ENCODE measurements around the gene ACTL6A. TPM values are rescaled to one million over a fixed set of nuclear protein-coding genes. Genes with fewer than 3 reads are reported as not detected.

ACTL6A gene
- total RNA-seq, 2 experiments from 2014 or later: 19.0 to 19.3 TPM

DNA sequence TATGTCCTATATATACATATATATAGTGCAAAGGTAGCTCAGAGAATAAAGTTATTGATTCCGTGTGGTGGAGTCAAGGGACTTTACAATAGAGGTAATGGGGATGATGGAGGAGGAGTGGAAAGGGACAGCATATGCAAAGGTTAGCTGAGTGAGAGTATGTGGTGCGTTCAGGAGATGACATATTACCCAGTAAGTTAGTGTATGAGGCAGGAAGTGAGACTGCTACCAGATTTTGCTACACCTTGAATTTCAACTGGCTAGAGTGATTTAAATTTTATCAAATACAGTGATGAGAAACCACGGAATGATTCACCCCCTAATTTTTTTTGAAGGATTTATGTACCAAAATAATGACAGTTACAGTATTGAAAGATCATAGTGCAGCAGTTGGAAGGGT lies 2.8 kb downstream of the ACTL6A start:
- Histone ChIP-seq H3K27ac (ENCODE audit: low read depth in 1 of 2, low read length in 2 of 2) (no peak overlapping the region), H3K4me3 (ENCODE audit: low read length) (no peak overlapping the region), H3K27me3 (ENCODE audit: control insufficient read depth in 1 of 2, insufficient read depth in 2 of 2, low read length in 2 of 2) (no peaks in the 10 kb centered on the region), H3K36me3 (ENCODE audit: insufficient read depth, low read length) (peaks cover 11% of the 10 kb centered on the region), H3K9me3 (ENCODE audit: control insufficient read depth in 1 of 2, insufficient read depth in 1 of 2, low read length in 2 of 2) (no peaks in the 10 kb centered on the region), H3K4me1 (ENCODE audit: insufficient read depth, low read length) (peaks cover 31% of the 10 kb centered on the region)
- Mint-ChIP-seq H3K4me1 (ENCODE audit: low read depth) (peaks cover 35% of the 10 kb centered on the region), H3K36me3 (ENCODE audit: low read depth) (peaks cover 25% of the 10 kb centered on the region), H3K27ac (peak overlapping the region; percentile 1), H3K27me3 (no peaks in the 10 kb centered on the region), H3K4me3 (peak overlapping the region; percentile 50), H3K9me3 (no peaks in the 10 kb centered on the region)
- intact Hi-C loops (cut with DNase I, micrococcal nuclease): loop anchor here in 1 of 2 experiments (2.0 kb wide), 1 partner anchor 85 kb away; no protein-coding TSS in a partner anchor
- ATAC-seq (ENCODE audit: poor library complexity) (no peak), DNase-seq (peak in 1 of 14 experiments; percentile 2)
- ChIA-PET POLR2A (interaction anchor here (0.7 to 1.3 kb wide), 2 partner anchors 39 to 88 kb away, joined by 3 to 4 read pairs; partner anchors contain the start of genes MRPL47 and NDUFB5), CTCF (no interaction called here)
- TF ChIP-seq, protein P1, sequence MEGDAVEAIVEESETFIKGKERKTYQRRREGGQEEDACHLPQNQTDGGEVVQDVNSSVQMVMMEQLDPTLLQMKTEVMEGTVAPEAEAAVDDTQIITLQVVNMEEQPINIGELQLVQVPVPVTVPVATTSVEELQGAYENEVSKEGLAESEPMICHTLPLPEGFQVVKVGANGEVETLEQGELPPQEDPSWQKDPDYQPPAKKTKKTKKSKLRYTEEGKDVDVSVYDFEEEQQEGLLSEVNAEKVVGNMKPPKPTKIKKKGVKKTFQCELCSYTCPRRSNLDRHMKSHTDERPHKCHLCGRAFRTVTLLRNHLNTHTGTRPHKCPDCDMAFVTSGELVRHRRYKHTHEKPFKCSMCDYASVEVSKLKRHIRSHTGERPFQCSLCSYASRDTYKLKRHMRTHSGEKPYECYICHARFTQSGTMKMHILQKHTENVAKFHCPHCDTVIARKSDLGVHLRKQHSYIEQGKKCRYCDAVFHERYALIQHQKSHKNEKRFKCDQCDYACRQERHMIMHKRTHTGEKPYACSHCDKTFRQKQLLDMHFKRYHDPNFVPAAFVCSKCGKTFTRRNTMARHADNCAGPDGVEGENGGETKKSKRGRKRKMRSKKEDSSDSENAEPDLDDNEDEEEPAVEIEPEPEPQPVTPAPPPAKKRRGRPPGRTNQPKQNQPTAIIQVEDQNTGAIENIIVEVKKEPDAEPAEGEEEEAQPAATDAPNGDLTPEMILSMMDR (IDR thresholded peaks at IDR 0.05): no peak

DNA sequence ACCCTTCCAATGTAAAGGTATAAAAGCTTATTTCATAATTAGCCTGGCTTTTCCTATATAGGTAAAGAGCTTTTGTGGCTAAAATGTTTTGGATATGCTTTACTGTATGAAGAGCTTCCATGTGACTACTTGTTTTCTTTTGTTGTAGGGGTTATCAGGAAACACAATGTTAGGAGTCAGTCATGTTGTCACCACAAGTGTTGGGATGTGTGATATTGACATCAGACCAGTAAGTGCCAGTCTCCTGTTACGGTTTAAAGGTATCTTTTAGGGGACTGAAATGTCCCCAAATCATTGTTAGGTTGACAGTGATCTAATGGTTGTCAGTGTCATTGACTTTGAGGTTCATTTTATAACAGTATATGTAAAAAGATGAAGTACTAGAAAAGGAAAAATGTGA lies 18.3 kb downstream of the ACTL6A start:
- H3K4me1 ChIP-seq (ENCODE audit: insufficient read depth, low read length): no peaks in the 10 kb centered on the region
- peaks cover 85% of the 10 kb centered on the region for H3K36me3 ChIP-seq (ENCODE audit: insufficient read depth, low read length)
- Mint-ChIP-seq H3K9me3 (no peaks in the 10 kb centered on the region), H3K36me3 (ENCODE audit: low read depth) (peaks cover 74% of the 10 kb centered on the region), H3K27me3 (no peaks in the 10 kb centered on the region), H3K27ac (no peak overlapping the region), H3K4me1 (ENCODE audit: low read depth) (no peaks in the 10 kb centered on the region), H3K4me3 (no peak overlapping the region)
- no peak overlapping the region for H3K27ac ChIP-seq (ENCODE audit: low read depth in 1 of 2, low read length in 2 of 2)
- TF ChIP-seq, protein P1 (IDR thresholded peaks at IDR 0.05): no peak
- DNase-seq: no peak
- no peaks in the 10 kb centered on the region for H3K27me3 ChIP-seq (ENCODE audit: control insufficient read depth in 1 of 2, insufficient read depth in 2 of 2, low read length in 2 of 2)
- H3K9me3 ChIP-seq (ENCODE audit: control insufficient read depth in 1 of 2, insufficient read depth in 1 of 2, low read length in 2 of 2): no peaks in the 10 kb centered on the region
- ATAC-seq (ENCODE audit: poor library complexity): no peak
- H3K4me3 ChIP-seq (ENCODE audit: low read length): no peak overlapping the region
- POLR2A ChIA-PET: no interaction called here
- intact Hi-C loops (cut with DNase I, micrococcal nuclease): no loop called here
- CTCF ChIA-PET: interaction anchor here (0.7 kb wide), 1 partner anchor 15 kb away, joined by 3 read pairs; no protein-coding TSS in a partner anchor

DNA sequence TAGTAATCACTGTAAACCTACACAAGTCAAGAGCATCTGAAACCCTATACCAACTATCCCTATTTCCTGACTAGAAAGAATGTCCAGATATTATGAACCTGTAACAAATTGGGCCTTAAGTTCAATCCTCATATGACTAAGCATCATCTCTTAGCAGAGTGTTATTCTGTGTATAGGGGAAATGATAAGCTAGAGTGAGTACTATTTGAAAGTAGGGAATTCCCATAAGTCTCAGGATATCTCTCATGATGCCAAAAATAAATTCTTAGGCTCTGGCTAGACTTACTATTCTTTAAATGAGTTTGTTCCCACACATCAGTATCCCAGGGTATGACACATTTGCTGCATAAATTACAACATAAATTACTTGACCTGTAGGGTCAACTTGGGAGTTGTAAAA lies 26.4 kb downstream of the ACTL6A start:
- no peaks in the 10 kb centered on the region for H3K9me3 Mint-ChIP-seq
- intact Hi-C loops (cut with DNase I, micrococcal nuclease): no loop called here
- no peak overlapping the region for H3K27ac Mint-ChIP-seq
- ATAC-seq (ENCODE audit: poor library complexity) (no peak), DNase-seq (no peak)
- no peak overlapping the region for H3K27ac ChIP-seq (ENCODE audit: low read depth in 1 of 2, low read length in 2 of 2)
- H3K27me3 Mint-ChIP-seq: no peaks in the 10 kb centered on the region
- peaks cover 83% of the 10 kb centered on the region for H3K36me3 Mint-ChIP-seq (ENCODE audit: low read depth)
- H3K4me3 Mint-ChIP-seq: no peak overlapping the region
- TF ChIP-seq, protein P1 (IDR thresholded peaks at IDR 0.05): no peak
- ChIA-PET POLR2A (interaction anchor here (1.4 kb wide), 1 partner anchor 16 kb away, joined by 4 read pairs; the partner anchor contains the start of genes MRPL47 and NDUFB5), CTCF (no interaction called here)
- H3K4me3 ChIP-seq (ENCODE audit: low read length): no peak overlapping the region
- H3K27me3 ChIP-seq (ENCODE audit: control insufficient read depth in 1 of 2, insufficient read depth in 2 of 2, low read length in 2 of 2): no peaks in the 10 kb centered on the region
- H3K36me3 ChIP-seq (ENCODE audit: insufficient read depth, low read length): peaks cover 79% of the 10 kb centered on the region
- H3K4me1 Mint-ChIP-seq (ENCODE audit: low read depth): no peaks in the 10 kb centered on the region
- H3K9me3 ChIP-seq (ENCODE audit: control insufficient read depth in 1 of 2, insufficient read depth in 1 of 2, low read length in 2 of 2): no peaks in the 10 kb centered on the region
- no peaks in the 10 kb centered on the region for H3K4me1 ChIP-seq (ENCODE audit: insufficient read depth, low read length)

Measured in CD4-positive, alpha-beta T cell (primary cell).